ENCODE results near the gene MPPED2. TPM values are rescaled to one million over a fixed set of nuclear protein-coding genes. Genes with fewer than 3 reads are reported as not detected.

The MPPED2 gene
- total RNA-seq, 1 donor from 2014 or later: 5.3 TPM

GRCh38 chr11:30477061-30477460 lies 109.1 kb downstream of the MPPED2 start:
- Histone ChIP-seq H3K9me3 (no peaks in the 10 kb centered on the region), H3K36me3 (no peaks in the 10 kb centered on the region), H3K4me3 (no peak overlapping the region), H3K27me3 (no peaks in the 10 kb centered on the region), H3K27ac (peak overlapping the region; percentile 80), H3K4me1 (peaks cover 6 to 43% of the 10 kb centered on the region in 2 donors)
- DNase-seq (ENCODE audit: low spot score in 2 of 2): no peak
- intact Hi-C loops (cut with DNase I): no loop called here
- no peak for TF ChIP-seq CTCF (IDR thresholded peaks at IDR 0.05)

- Histone ChIP-seq H3K9me3 (no peaks in the 10 kb centered on the region), H3K4me3 (peak overlapping the region in 1 of 2 donors; percentile 25), H3K27me3 (no peaks in the 10 kb centered on the region), H3K4me1 (peaks cover 4 to 41% of the 10 kb centered on the region in 2 donors), H3K36me3 (no peaks in the 10 kb centered on the region), H3K27ac (peak overlapping the region; percentile 54 to 71)
- TF ChIP-seq CTCF (IDR thresholded peaks at IDR 0.05): no peak
- intact Hi-C loops (cut with DNase I): no loop called here
- no peak for DNase-seq (ENCODE audit: low spot score in 2 of 2)
Measured at GRCh38 chr11:30474151-30474954, 111.8 kb downstream of the MPPED2 start.

GRCh38 chr11:30471244-30471643 lies 114.9 kb downstream of the MPPED2 start:
- no peaks in the 10 kb centered on the region for H3K36me3 ChIP-seq
- no peak overlapping the region for H3K4me3 ChIP-seq
- peaks cover 0 to 49% of the 10 kb centered on the region in 2 donors for H3K4me1 ChIP-seq
- H3K27ac ChIP-seq: peak overlapping the region in 1 of 2 donors; percentile 71
- no peak for DNase-seq (ENCODE audit: low spot score in 2 of 2)
- no peak for TF ChIP-seq CTCF (IDR thresholded peaks at IDR 0.05)
- H3K9me3 ChIP-seq: no peaks in the 10 kb centered on the region
- no peaks in the 10 kb centered on the region for H3K27me3 ChIP-seq
- intact Hi-C loops (cut with DNase I): no loop called here

- H3K4me1 ChIP-seq: peaks cover 0 to 53% of the 10 kb centered on the region in 2 donors
- no peaks in the 10 kb centered on the region for H3K36me3 ChIP-seq
- DNase-seq (ENCODE audit: low spot score in 2 of 2): no peak
- H3K4me3 ChIP-seq: no peak overlapping the region
- H3K27me3 ChIP-seq: no peaks in the 10 kb centered on the region
- intact Hi-C loops (cut with DNase I): no loop called here
- TF ChIP-seq CTCF (IDR thresholded peaks at IDR 0.05): no peak
- peak overlapping the region; percentile 69 to 71 for H3K27ac ChIP-seq
- no peaks in the 10 kb centered on the region for H3K9me3 ChIP-seq
Measured at GRCh38 chr11:30468881-30469280, 117.3 kb downstream of the MPPED2 start.

GRCh38 chr11:30467176-30467575 lies 119.0 kb downstream of the MPPED2 start:
- no peaks in the 10 kb centered on the region for H3K27me3 ChIP-seq
- H3K9me3 ChIP-seq: no peaks in the 10 kb centered on the region
- DNase-seq (ENCODE audit: low spot score in 2 of 2): no peak
- H3K4me3 ChIP-seq: no peak overlapping the region
- no peaks in the 10 kb centered on the region for H3K36me3 ChIP-seq
- intact Hi-C loops (cut with DNase I): no loop called here
- peak overlapping the region; percentile 69 to 71 for H3K27ac ChIP-seq
- H3K4me1 ChIP-seq: peaks cover 2 to 46% of the 10 kb centered on the region in 2 donors
- no peak for TF ChIP-seq CTCF (IDR thresholded peaks at IDR 0.05)

All from ascending aorta (tissue), 2 donors.